HG02885 (cell line): ENCODE results near the gene FBLN7.

Source experiments
- ATAC-seq: cut with Tn5 transposase; IDR thresholded peaks from one replicate; pipeline ENCODE4 v1.9.1; 2021; ENCODE audit warnings: mild to moderate bottlenecking; ENCODE audit not compliant: unreplicated experiment, poor library complexity

The FBLN7 gene

DNA sequence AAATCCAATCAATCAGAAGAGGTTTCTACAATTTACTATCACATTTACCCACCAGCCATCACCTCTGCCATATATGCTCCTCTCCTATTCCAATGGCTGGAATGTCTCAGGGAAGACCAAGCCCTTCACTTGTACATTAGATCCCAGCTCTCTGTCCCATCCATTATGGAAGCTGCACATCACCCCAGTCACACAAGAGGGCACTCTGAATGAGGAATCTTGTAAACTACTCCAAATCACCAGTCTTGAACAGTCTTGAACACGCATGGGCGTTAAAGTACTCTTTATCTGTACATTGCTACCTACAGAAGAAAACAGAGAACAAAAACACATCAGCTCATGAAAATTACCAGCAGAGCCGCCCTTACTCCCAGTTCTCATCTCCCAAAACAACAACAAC, 78.0 kb downstream of the FBLN7 start:
- ATAC-seq, result no peak

DNA sequence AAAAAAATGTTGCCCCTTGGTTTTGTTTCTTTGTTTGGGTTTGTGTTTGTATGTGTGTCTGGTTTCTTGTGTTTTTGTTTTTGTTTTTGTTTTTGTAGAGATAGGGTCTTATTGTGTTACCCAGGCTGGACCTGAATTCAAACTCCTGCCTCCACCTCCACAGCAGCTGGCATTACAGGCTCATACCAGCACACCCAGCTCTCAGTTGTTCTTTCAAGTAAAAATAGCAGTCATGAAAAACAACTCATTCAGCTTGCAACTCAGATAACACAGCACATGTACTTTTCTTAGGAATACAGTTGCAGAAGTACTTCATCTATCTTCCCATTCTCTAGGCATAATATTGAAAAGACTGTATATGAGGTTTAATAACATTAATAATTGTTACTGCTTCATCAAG, 79.7 kb downstream of the FBLN7 start:
- no peak for ATAC-seq

DNA sequence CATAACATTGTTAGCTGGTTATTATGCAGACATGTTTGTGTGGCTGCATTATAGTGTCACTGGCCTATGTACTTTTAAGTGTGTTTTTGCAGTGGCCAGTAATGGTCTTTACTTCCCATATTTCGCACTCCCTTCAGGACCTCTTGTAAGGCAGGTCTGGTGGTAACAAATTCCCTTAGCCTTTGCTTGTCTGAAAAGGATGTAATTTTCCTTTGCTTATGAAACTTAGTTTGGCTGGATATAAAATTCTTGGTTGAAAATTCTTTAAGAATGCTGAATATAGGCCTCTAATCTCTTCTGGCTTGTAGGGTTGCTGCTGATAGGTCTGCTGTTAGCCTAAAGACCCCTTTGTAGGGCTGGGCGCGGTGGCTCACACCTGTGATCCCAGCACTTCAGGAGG, 82.0 kb downstream of the FBLN7 start:
- no peak for ATAC-seq

DNA sequence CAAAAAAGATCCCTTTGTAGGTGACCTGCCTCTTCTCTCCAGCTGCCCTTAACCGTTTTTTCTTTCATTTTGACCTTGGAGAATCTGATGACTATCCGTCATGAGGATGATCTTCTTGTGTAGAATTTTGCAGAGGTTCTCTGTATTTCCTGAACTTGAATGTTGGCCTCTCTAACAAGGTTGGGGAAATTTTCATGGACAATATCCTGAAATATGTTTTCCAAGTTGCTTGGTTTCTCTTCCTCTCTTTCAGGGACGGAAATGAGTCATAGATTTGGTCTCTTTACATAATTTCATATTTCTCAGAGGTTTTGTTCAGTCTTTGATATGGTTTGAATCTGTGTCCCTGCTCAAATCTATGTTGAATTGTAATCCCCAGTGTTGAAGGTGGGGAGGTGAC, 82.6 kb downstream of the FBLN7 start:
- ATAC-seq, result no peak

DNA sequence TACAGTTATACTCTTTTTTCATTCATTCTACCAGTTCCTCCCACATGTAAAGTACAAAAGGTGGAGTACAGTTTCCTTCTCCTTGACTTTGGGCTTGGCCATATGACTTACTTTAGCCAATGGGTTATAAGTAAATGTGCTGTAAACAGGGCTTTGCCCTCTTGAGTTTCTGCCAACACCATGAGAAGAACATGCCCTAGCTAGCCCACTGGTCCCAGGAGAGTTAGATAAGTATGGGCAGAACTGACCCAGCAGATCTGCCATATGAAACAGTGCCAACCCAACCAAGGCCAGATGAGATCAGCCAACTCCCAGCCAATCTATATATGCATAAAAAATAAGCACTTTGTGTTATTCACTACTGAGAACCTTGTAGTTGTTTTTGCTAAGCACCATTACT, 91.2 kb downstream of the FBLN7 start:
- ATAC-seq, result no peak

DNA sequence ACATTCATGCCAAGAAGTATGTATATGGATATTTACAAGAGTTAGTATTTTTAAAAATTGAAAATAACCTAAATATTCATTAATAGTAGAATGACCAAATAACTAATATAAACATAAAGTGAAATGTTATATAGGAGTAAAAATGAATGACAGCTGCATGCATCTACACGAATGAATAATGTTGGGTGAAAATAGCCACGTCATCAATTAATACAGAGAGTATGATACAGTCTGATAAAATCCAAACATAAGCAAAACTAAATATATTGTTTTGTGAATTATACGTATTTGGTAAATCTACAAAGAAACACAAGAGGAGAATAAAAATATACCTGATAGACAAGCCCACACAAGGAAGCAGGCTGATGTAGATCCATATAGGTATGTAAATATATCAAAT, 92.2 kb downstream of the FBLN7 start:
- ATAC-seq, result no peak
